NCI-H1694 treated with DMSO at 0.1 percent for 48 hours (cell line): Measurements from ENCODE around the gene OR4S2.

Experiments
- DNase-seq: peaks from one replicate; lab custom pipeline; 2025; lab: John Stamatoyannopoulos, UW

OR4S2 gene

GRCh38 chr11:55648027-55648426, at the start of gene OR4S2:
OR4S2 (plus strand) TSS chr11:55648327; CDS start chr11:55650904, 2,577 bp downstream.
- no peak for DNase-seq

GRCh38 chr11:55607545-55607944, 40.6 kb upstream of the OR4S2 start, which contains the start of gene OR4C11:
OR4C11 (minus strand) TSS chr11:55607645; CDS start chr11:55604373, 3,272 bp downstream.
- DNase-seq, result no peak

GRCh38 chr11:55624531-55624930, 23.6 kb upstream of the OR4S2 start:
- DNase-seq, result no peak

GRCh38 chr11:55634813-55635212, 13.3 kb upstream of the OR4S2 start, which contains the start of gene OR4P4:
OR4P4 (plus strand) TSS chr11:55635113.
- DNase-seq, result no peak

- DNase-seq, result no peak
Measured at GRCh38 chr11:55652560-55652959, 4.4 kb downstream of the OR4S2 start.

- no peak for DNase-seq
Measured at GRCh38 chr11:55655096-55655495, 7.0 kb downstream of the OR4S2 start.

- no peak for DNase-seq
Measured at GRCh38 chr11:55658031-55658573, 10.0 kb downstream of the OR4S2 start.

GRCh38 chr11:55658608-55659007, 10.5 kb downstream of the OR4S2 start:
- no peak for DNase-seq

- no peak for DNase-seq
Measured at GRCh38 chr11:55661901-55662300, 13.8 kb downstream of the OR4S2 start, which contains the start of gene OR4C6. OR4C6 (plus strand) TSS chr11:55662201; CDS start chr11:55665167, 2,966 bp downstream.

GRCh38 chr11:55669376-55669775, 21.2 kb downstream of the OR4S2 start:
- DNase-seq, result no peak

GRCh38 chr11:55673860-55674259, 25.7 kb downstream of the OR4S2 start:
- DNase-seq, result no peak

GRCh38 chr11:55697817-55698216, 49.7 kb downstream of the OR4S2 start:
- no peak for DNase-seq

GRCh38 chr11:55701429-55701828, 53.3 kb downstream of the OR4S2 start:
- DNase-seq, result no peak
